SK-N-SH (cell line): ENCODE results near the gene SIRPA. TPM values are rescaled to one million over a fixed set of nuclear protein-coding genes. Genes with fewer than 3 reads are reported as not detected.

ENCODE experiments used
- CTCF ChIA-PET: fragments of 300-600, 350-600 bp; formaldehyde crosslinking; extraction: SDS; loops from one replicate; lab custom pipeline; 2021; lab: Yijun Ruan, JAX
- POLR2A ChIA-PET: fragments of 350-600 bp; sonication (Branson Sonifier 250); formaldehyde crosslinking; extraction: SDS; loops from one replicate; lab custom pipeline; 2020; ENCODE audit warnings: antibody characterized with exemption, inconsistent platforms; lab: Yijun Ruan, JAX
- DNase-seq: peaks from one replicate; pipeline ENCODE4 v3.0.0; 2012
- H2AFZ ChIP-seq: fragments of 200-600 bp; sonication (generic); 2 replicates; pipeline ENCODE4 v1.8.1; 2016; ENCODE audit warnings: antibody characterized with exemption, mild to moderate bottlenecking, low read depth
- H3F3A ChIP-seq: fragments of 200-600 bp; sonication (generic); replicated peaks from 2 replicates; pipeline ENCODE3; 2016; ENCODE audit warnings: antibody characterized with exemption, mild to moderate bottlenecking; ENCODE audit not compliant: insufficient read depth
- H3K27ac ChIP-seq, 2 experiments: fragments of 200-500 bp in 1 of 2; fragments of 200-600 bp in 1 of 2; sonication (Bioruptor generic) in 1 of 2; sonication (generic), shearing (Covaris generic) in 1 of 2; 2 replicates each; pipeline versions ENCODE4 v1.5.1 to v1.6.1; 2014 to 2016; ENCODE audit warnings: low read depth in 2 of 2, inconsistent platforms in 1 of 2, low read length in 1 of 2, mild to moderate bottlenecking in 1 of 2, mixed read lengths in 1 of 2
- H3K27me3 ChIP-seq: fragments of 200-600 bp; sonication (generic), shearing (Covaris generic); 2 replicates; pipeline ENCODE4 v1.6.1; 2016; ENCODE audit warnings: mixed run types; ENCODE audit not compliant: insufficient read depth
- H3K36me3 ChIP-seq, 2 experiments: fragments of 200-500 bp in 1 of 2; fragments of 200-600 bp in 1 of 2; sonication (Bioruptor generic) in 1 of 2; sonication (generic) in 1 of 2; replicated peaks in 1 of 2; 2 replicates each; pipeline versions ENCODE3 to v1.5.1; 2014 to 2016; ENCODE audit warnings: low read length in 1 of 2, mild to moderate bottlenecking in 1 of 2; ENCODE audit not compliant: insufficient read depth in 2 of 2, control insufficient read depth in 1 of 2
- H3K4me1 ChIP-seq, 2 experiments: fragments of 200-500 bp in 1 of 2; fragments of 200-600 bp in 1 of 2; sonication (Bioruptor generic) in 1 of 2; sonication (generic), shearing (Covaris generic) in 1 of 2; 2 replicates each; pipeline versions ENCODE4 v1.5.1 to v1.6.1; 2014 to 2016; ENCODE audit warnings: low read depth in 1 of 2, low read length in 1 of 2, mixed run types in 1 of 2; ENCODE audit not compliant: insufficient read depth in 2 of 2, control insufficient read depth in 1 of 2
- H3K4me2 ChIP-seq: fragments of 200-600 bp; sonication (generic), shearing (Covaris generic); 2 replicates; pipeline ENCODE4 v1.6.1; 2017; ENCODE audit warnings: mixed run types
- H3K4me3 ChIP-seq, 2 experiments: fragments of 200-500 bp in 1 of 2; fragments of 200-600 bp in 1 of 2; sonication (Bioruptor generic) in 1 of 2; sonication (generic), shearing (Covaris generic) in 1 of 2; 2 replicates each; pipeline versions ENCODE4 v1.5.1 to v1.8.1; 2014 to 2016; ENCODE audit warnings: low read depth in 2 of 2, inconsistent platforms in 1 of 2, low read length in 1 of 2, mild to moderate bottlenecking in 1 of 2, mixed read lengths in 1 of 2, moderate library complexity in 1 of 2
- H3K79me2 ChIP-seq: fragments of 200-600 bp; sonication (generic); 2 replicates; pipeline ENCODE4 v1.8.1; 2017; ENCODE audit warnings: mild to moderate bottlenecking; ENCODE audit not compliant: insufficient read depth
- H3K9ac ChIP-seq: fragments of 200-600 bp; sonication (generic); 2 replicates; pipeline ENCODE4 v1.6.1; 2017; ENCODE audit warnings: mixed run types
- H3K9me2 ChIP-seq: fragments of 200-600 bp; sonication (generic); 2 replicates; pipeline ENCODE4 v1.6.1; 2017; ENCODE audit warnings: mixed run types
- H3K9me3 ChIP-seq: fragments of 200-600 bp; sonication (generic); 2 replicates; pipeline ENCODE4 v1.6.1; 2017; ENCODE audit warnings: mixed run types, mild to moderate bottlenecking, moderate library complexity
- H4K20me1 ChIP-seq: fragments of 200-600 bp; sonication (generic); 2 replicates; pipeline ENCODE4 v1.6.1; 2017; ENCODE audit warnings: mild to moderate bottlenecking, mixed run types; ENCODE audit not compliant: insufficient read depth
- CHD2 ChIP-seq: fragments of 150-350 bp; IDR thresholded peaks from 2 replicates; pipeline ENCODE4 v1.6.1; 2018; ENCODE audit warnings: low read length; ENCODE audit not compliant: partially characterized antibody
- FOXJ3 ChIP-seq: sonication (generic); formaldehyde crosslinking; IDR thresholded peaks from 2 replicates; pipeline ENCODE4 v1.5.1; 2020; ENCODE audit warnings: mild to moderate bottlenecking, missing genetic modification reagents
- GABPA ChIP-seq: IDR thresholded peaks from 2 replicates; pipeline ENCODE4 v1.4.0; 2012; ENCODE audit warnings: low read depth, mild to moderate bottlenecking
- JUND ChIP-seq: IDR thresholded peaks from 2 replicates; pipeline ENCODE4 v1.4.0; 2012
- NFIC ChIP-seq: IDR thresholded peaks from 2 replicates; pipeline ENCODE4 v1.4.0; 2012; ENCODE audit warnings: borderline replicate concordance
- POLR2AphosphoS5 ChIP-seq: IDR thresholded peaks from 2 replicates; pipeline ENCODE4 v1.6.1; 2012; ENCODE audit warnings: low read depth, low read length
- RXRA ChIP-seq: IDR thresholded peaks from 2 replicates; pipeline ENCODE4 v1.4.0; 2012; ENCODE audit warnings: low read depth, mild to moderate bottlenecking, borderline replicate concordance
- SIN3A ChIP-seq: IDR thresholded peaks from 2 replicates; pipeline ENCODE4 v1.6.1; 2012; ENCODE audit warnings: low read depth, mild to moderate bottlenecking, low read length, moderate library complexity, borderline replicate concordance
- TEAD4 ChIP-seq: IDR thresholded peaks from 2 replicates; pipeline ENCODE4 v1.4.0; 2012; ENCODE audit warnings: mild to moderate bottlenecking, borderline replicate concordance; ENCODE audit not compliant: insufficient read depth
- WGBS: methylation state at CpG from one replicate; pipeline ENCODE4 v1.1.6; 2017; ENCODE audit warnings: low lambda C conversion rate; 5-methylcytosine and 5-hydroxymethylcytosine counted together
- polyA plus RNA-seq, 3 experiments: library from polyadenylated mRNA; depleted of rRNA; stranded (reverse); fragments of >200 nt; gene quantifications; 2 replicates each; pipeline ENCODE4 v1.2.3, GENCODE V29; 2012
- TF ChIP-seq, protein P1 (sequence below): fragments of 200-600 bp; sonication (generic); IDR thresholded peaks from 2 replicates; pipeline ENCODE4 v1.6.1; 2017; ENCODE audit warnings: antibody characterized with exemption, mild to moderate bottlenecking, moderate library complexity
- TF ChIP-seq, protein P2 (sequence below): IDR thresholded peaks from 2 replicates; pipeline ENCODE4 v1.4.0; 2012; ENCODE audit warnings: low read depth, borderline replicate concordance
- TF ChIP-seq, protein P3 (sequence below): IDR thresholded peaks from 2 replicates; pipeline ENCODE4 v1.6.1; 2012; ENCODE audit warnings: mild to moderate bottlenecking, low read depth, low read length, moderate library complexity

Gene SIRPA
- polyA plus RNA-seq, 1 of the 3 experiments (the other 2 are of a cell fraction): 9.1 TPM

DNA sequence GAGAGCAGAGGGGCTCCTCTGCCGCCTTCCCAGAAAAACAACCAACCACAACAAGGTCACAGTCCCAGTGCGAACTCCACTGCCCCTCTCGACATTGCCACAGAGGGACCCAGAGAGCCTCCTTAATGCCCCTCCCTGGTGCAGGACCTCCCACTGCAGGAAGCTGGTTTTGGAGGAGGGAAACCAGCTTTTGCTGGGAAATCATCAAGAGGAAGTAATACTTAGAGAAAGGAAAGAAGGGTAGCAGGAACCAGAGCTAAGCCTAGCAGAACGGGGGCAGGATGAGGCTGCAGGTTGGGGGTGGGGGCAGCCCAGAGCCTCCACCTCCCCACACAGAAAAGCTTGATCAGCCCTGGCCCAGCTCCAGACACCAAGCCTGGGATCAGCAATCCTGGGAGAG is 37.7 kb upstream of the SIRPA start:
- ChIA-PET CTCF (interaction anchor here (1.2 kb wide), 1 partner anchor 149 kb away, joined by 3 read pairs; no protein-coding TSS in a partner anchor), POLR2A (no interaction called here)
- Histone ChIP-seq H3K79me2 (no peaks in the 10 kb centered on the region), H3K9ac (no peak overlapping the region), H2AFZ (no peak overlapping the region), H4K20me1 (no peaks in the 10 kb centered on the region), H3K4me1 (peaks cover 4 to 6% of the 10 kb centered on the region in 2 experiments; a peak in 2 of 4 replicates), H3K27me3 (no peaks in the 10 kb centered on the region), H3K27ac (no peak overlapping the region), H3K9me3 (no peaks in the 10 kb centered on the region), H3K9me2 (no peaks in the 10 kb centered on the region), H3K36me3 (no peaks in the 10 kb centered on the region), H3K4me2 (no peak overlapping the region), H3K4me3 (no peak overlapping the region), H3F3A (no peaks in the 10 kb centered on the region)
- TF ChIP-seq RXRA: no peak
- DNase-seq: no peak
- 85% methylated on average over 4 of the region's 4 CpGs for WGBS

DNA sequence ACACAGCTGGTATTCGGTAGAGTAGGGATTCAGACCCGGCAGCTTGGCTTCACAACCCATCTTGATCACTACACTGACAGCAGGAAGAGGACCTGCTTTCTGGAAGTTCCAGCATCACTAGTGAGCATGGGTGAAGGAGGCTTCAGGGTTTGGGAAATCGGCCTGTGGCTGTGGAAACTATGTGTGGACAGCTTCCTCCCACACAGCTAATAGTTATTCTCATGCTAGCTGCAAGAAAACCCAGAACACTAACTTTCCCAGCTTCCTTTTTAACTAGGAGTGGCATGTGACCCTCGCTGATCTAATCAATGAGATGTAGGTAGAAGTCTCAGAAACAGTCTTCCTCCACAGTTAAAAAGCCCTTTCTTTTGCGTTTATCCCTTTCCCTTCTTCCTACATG is 36.3 kb upstream of the SIRPA start:
- no peaks in the 10 kb centered on the region for H3K9me3 ChIP-seq
- H3K27ac ChIP-seq: no peak overlapping the region
- H3K9ac ChIP-seq: no peak overlapping the region
- no peaks in the 10 kb centered on the region for H3K27me3 ChIP-seq
- no peak overlapping the region for H2AFZ ChIP-seq
- WGBS: 60% methylated on average over 5 of the region's 5 CpGs
- H3F3A ChIP-seq: no peaks in the 10 kb centered on the region
- H4K20me1 ChIP-seq: no peaks in the 10 kb centered on the region
- H3K4me1 ChIP-seq: peaks cover 4 to 6% of the 10 kb centered on the region in 2 experiments; a peak in 2 of 4 replicates
- no peaks in the 10 kb centered on the region for H3K9me2 ChIP-seq
- H3K36me3 ChIP-seq: no peaks in the 10 kb centered on the region
- no peaks in the 10 kb centered on the region for H3K79me2 ChIP-seq
- no peak overlapping the region for H3K4me3 ChIP-seq
- H3K4me2 ChIP-seq: no peak overlapping the region
- DNase-seq: no peak
- ChIA-PET CTCF (no interaction called here), POLR2A (no interaction called here)
- TF ChIP-seq, protein P1, sequence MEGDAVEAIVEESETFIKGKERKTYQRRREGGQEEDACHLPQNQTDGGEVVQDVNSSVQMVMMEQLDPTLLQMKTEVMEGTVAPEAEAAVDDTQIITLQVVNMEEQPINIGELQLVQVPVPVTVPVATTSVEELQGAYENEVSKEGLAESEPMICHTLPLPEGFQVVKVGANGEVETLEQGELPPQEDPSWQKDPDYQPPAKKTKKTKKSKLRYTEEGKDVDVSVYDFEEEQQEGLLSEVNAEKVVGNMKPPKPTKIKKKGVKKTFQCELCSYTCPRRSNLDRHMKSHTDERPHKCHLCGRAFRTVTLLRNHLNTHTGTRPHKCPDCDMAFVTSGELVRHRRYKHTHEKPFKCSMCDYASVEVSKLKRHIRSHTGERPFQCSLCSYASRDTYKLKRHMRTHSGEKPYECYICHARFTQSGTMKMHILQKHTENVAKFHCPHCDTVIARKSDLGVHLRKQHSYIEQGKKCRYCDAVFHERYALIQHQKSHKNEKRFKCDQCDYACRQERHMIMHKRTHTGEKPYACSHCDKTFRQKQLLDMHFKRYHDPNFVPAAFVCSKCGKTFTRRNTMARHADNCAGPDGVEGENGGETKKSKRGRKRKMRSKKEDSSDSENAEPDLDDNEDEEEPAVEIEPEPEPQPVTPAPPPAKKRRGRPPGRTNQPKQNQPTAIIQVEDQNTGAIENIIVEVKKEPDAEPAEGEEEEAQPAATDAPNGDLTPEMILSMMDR: no peak
- TF ChIP-seq TEAD4 (no peak), JUND (no peak), FOXJ3 (CRISPR knock-in tag) (no peak)

DNA sequence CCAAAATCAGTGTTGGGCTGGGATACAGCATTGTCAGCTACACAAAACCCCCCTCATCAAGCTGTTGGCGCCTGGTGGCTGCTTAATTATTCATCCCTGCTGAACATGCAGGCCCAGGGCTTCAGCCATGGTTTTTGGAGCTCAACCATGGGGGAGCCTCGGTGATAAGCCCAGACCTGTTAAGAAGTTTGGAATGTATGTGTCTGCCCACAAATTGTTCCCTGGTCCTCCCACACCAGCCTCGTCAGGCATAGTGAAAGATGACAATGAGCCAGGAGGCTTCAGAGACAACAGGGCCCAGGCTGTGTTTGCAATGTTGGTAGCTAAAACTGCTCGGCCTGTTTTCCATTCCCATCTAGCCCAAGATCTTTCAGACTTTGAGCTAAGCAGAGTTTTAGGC is 34.8 kb upstream of the SIRPA start:
- Histone ChIP-seq H4K20me1 (no peaks in the 10 kb centered on the region), H3K27ac (no peak overlapping the region), H2AFZ (no peak overlapping the region), H3K36me3 (no peaks in the 10 kb centered on the region), H3K79me2 (no peaks in the 10 kb centered on the region), H3K4me1 (peaks cover 4 to 6% of the 10 kb centered on the region in 2 experiments; a peak in 2 of 4 replicates), H3K4me2 (no peak overlapping the region), H3K9ac (no peak overlapping the region), H3K9me2 (no peaks in the 10 kb centered on the region), H3K27me3 (no peaks in the 10 kb centered on the region), H3K9me3 (no peaks in the 10 kb centered on the region), H3F3A (no peaks in the 10 kb centered on the region), H3K4me3 (no peak overlapping the region)
- WGBS: 50% methylated on average over 4 of the region's 4 CpGs
- TF ChIP-seq GABPA (no peak), POLR2AphosphoS5 (no peak), SIN3A (no peak), NFIC (no peak), CHD2 (no peak)
- TF ChIP-seq, protein P2, sequence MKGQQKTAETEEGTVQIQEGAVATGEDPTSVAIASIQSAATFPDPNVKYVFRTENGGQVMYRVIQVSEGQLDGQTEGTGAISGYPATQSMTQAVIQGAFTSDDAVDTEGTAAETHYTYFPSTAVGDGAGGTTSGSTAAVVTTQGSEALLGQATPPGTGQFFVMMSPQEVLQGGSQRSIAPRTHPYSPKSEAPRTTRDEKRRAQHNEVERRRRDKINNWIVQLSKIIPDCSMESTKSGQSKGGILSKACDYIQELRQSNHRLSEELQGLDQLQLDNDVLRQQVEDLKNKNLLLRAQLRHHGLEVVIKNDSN: no peak
- TF ChIP-seq, protein P1: no peak
- TF ChIP-seq, protein P3, sequence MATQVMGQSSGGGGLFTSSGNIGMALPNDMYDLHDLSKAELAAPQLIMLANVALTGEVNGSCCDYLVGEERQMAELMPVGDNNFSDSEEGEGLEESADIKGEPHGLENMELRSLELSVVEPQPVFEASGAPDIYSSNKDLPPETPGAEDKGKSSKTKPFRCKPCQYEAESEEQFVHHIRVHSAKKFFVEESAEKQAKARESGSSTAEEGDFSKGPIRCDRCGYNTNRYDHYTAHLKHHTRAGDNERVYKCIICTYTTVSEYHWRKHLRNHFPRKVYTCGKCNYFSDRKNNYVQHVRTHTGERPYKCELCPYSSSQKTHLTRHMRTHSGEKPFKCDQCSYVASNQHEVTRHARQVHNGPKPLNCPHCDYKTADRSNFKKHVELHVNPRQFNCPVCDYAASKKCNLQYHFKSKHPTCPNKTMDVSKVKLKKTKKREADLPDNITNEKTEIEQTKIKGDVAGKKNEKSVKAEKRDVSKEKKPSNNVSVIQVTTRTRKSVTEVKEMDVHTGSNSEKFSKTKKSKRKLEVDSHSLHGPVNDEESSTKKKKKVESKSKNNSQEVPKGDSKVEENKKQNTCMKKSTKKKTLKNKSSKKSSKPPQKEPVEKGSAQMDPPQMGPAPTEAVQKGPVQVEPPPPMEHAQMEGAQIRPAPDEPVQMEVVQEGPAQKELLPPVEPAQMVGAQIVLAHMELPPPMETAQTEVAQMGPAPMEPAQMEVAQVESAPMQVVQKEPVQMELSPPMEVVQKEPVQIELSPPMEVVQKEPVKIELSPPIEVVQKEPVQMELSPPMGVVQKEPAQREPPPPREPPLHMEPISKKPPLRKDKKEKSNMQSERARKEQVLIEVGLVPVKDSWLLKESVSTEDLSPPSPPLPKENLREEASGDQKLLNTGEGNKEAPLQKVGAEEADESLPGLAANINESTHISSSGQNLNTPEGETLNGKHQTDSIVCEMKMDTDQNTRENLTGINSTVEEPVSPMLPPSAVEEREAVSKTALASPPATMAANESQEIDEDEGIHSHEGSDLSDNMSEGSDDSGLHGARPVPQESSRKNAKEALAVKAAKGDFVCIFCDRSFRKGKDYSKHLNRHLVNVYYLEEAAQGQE: no peak
- CTCF ChIA-PET: interaction anchor here (0.9 kb wide), 1 partner anchor 9 kb away, joined by 3 read pairs; no protein-coding TSS in a partner anchor
- DNase-seq: no peak
- POLR2A ChIA-PET: no interaction called here
